Measurements from ENCODE around the gene TMEM41A.

TMEM41A gene

DNA sequence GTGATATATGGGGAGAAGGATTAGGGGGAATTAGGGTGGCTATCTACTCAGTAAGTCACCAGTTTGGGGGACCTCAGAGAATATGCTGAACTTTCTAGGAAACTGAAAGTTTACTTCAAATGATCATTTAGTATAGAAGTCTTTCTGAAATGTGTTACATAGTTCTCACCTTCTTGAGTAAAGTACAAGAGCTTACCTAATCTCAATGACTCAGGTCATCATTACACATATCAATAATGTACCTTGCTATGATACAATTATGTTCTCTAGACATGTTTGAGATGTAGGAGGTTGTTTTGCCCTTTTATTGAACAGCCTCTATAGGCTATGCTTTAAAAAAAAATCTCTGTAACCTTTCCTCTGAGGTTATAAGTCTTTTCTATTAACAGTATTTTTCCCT is 50.7 kb downstream of the TMEM41A start:
- Histone ChIP-seq H3K36me3 (replicated peaks; ENCODE audit: low read depth, low read length) (no peaks in the 10 kb centered on the region), H3K27me3 (ENCODE audit: low read depth, low read length) (no peaks in the 10 kb centered on the region)

DNA sequence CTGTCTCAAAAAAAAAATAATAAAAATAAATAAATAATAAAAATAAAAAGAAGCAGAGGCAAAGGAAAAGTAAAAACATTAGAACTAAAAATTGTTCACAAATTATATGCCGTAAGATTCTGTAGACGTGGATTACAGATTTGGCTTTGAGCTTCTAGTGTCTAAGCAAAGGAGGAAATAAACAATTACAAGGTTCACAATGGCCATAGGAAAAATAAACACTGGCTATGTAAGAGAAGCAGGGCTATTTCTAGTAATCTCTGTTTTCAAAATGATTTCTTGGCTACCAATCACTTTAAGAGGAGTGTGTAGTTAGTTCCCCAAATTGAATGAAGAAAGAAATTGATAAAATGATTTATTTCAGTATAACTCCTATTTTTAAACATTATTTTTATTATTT is 54.5 kb downstream of the TMEM41A start:
- Histone ChIP-seq H3K79me2 (ENCODE audit: low read length) (no peaks in the 10 kb centered on the region), H3K4me1 (ENCODE audit: low read length) (no peaks in the 10 kb centered on the region), H2AFZ (ENCODE audit: low read depth, low read length) (no peak overlapping the region), H3K27ac (ENCODE audit: low read length) (no peak overlapping the region), H3K4me2 (ENCODE audit: low read length) (no peak overlapping the region), H3K4me3 (ENCODE audit: low read length) (no peak overlapping the region), H3K27me3 (ENCODE audit: low read depth, low read length) (peaks cover 5% of the 10 kb centered on the region; the same call in 1 of the 2 replicates), H3K9ac (ENCODE audit: low read length) (no peak overlapping the region), H3K36me3 (replicated peaks; ENCODE audit: low read depth, low read length) (no peaks in the 10 kb centered on the region), H4K20me1 (ENCODE audit: insufficient read depth, low read length) (no peaks in the 10 kb centered on the region), H3K9me3 (ENCODE audit: insufficient read depth, low read length) (no peaks in the 10 kb centered on the region)
- TF ChIP-seq, protein P1, sequence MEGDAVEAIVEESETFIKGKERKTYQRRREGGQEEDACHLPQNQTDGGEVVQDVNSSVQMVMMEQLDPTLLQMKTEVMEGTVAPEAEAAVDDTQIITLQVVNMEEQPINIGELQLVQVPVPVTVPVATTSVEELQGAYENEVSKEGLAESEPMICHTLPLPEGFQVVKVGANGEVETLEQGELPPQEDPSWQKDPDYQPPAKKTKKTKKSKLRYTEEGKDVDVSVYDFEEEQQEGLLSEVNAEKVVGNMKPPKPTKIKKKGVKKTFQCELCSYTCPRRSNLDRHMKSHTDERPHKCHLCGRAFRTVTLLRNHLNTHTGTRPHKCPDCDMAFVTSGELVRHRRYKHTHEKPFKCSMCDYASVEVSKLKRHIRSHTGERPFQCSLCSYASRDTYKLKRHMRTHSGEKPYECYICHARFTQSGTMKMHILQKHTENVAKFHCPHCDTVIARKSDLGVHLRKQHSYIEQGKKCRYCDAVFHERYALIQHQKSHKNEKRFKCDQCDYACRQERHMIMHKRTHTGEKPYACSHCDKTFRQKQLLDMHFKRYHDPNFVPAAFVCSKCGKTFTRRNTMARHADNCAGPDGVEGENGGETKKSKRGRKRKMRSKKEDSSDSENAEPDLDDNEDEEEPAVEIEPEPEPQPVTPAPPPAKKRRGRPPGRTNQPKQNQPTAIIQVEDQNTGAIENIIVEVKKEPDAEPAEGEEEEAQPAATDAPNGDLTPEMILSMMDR (IDR thresholded peaks at IDR 0.05; ENCODE audit: low read depth, low read length) = no peak
- no peak for TF ChIP-seq EZH2phosphoT487 (IDR thresholded peaks at IDR 0.05; ENCODE audit: low read depth)

More for the DNA sequence above, 50.7 kb downstream of the TMEM41A start:
- Histone ChIP-seq H3K4me3 (ENCODE audit: low read length) (no peak overlapping the region), H3K9ac (ENCODE audit: low read length) (no peak overlapping the region), H2AFZ (ENCODE audit: low read depth, low read length) (no peak overlapping the region), H3K79me2 (ENCODE audit: low read length) (no peaks in the 10 kb centered on the region), H3K9me3 (ENCODE audit: insufficient read depth, low read length) (no peaks in the 10 kb centered on the region), H4K20me1 (ENCODE audit: insufficient read depth, low read length) (no peaks in the 10 kb centered on the region), H3K4me1 (ENCODE audit: low read length) (no peaks in the 10 kb centered on the region), H3K4me2 (ENCODE audit: low read length) (no peak overlapping the region), H3K27ac (ENCODE audit: low read length) (no peak overlapping the region)
- TF ChIP-seq EZH2phosphoT487 (IDR thresholded peaks at IDR 0.05; ENCODE audit: low read depth) = no peak
- TF ChIP-seq, protein P1 (IDR thresholded peaks at IDR 0.05; ENCODE audit: low read depth, low read length) = no peak

DNA sequence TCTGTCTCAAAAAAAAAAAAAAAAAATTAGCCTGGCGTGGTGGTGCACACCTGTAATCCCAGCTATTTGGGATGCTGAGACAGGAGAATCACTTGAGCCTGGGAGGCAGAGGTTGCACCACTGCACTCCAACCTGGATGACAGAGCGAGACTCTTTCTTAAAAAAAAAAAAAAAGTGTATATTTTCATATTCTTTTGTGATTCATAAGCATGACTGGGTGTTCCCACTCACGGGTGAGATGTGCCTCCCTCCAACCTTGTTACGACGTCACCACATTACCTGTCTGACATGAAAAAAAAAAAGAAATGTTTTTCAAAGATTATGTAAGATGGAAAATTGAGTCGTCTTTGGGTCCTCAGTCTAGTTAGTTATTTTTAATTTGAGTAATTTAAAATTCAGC is 56.8 kb downstream of the TMEM41A start:
- H3K9me3 ChIP-seq (ENCODE audit: insufficient read depth, low read length) = no peaks in the 10 kb centered on the region
- H3K27ac ChIP-seq (ENCODE audit: low read length) = no peak overlapping the region
- no peaks in the 10 kb centered on the region for H3K4me1 ChIP-seq (ENCODE audit: low read length)
- H2AFZ ChIP-seq (ENCODE audit: low read depth, low read length) = no peak overlapping the region
- H3K9ac ChIP-seq (ENCODE audit: low read length) = no peak overlapping the region
- H3K36me3 ChIP-seq (replicated peaks; ENCODE audit: low read depth, low read length) = no peaks in the 10 kb centered on the region
- H3K79me2 ChIP-seq (ENCODE audit: low read length) = no peaks in the 10 kb centered on the region
- H3K27me3 ChIP-seq (ENCODE audit: low read depth, low read length) = peaks cover 5% of the 10 kb centered on the region; the same call in 1 of the 2 replicates
- no peak overlapping the region for H3K4me2 ChIP-seq (ENCODE audit: low read length)
- TF ChIP-seq, protein P1 (IDR thresholded peaks at IDR 0.05; ENCODE audit: low read depth, low read length) = no peak
- no peak for TF ChIP-seq EZH2phosphoT487 (IDR thresholded peaks at IDR 0.05; ENCODE audit: low read depth)
- no peak overlapping the region for H3K4me3 ChIP-seq (ENCODE audit: low read length)
- H4K20me1 ChIP-seq (ENCODE audit: insufficient read depth, low read length) = no peaks in the 10 kb centered on the region

DNA sequence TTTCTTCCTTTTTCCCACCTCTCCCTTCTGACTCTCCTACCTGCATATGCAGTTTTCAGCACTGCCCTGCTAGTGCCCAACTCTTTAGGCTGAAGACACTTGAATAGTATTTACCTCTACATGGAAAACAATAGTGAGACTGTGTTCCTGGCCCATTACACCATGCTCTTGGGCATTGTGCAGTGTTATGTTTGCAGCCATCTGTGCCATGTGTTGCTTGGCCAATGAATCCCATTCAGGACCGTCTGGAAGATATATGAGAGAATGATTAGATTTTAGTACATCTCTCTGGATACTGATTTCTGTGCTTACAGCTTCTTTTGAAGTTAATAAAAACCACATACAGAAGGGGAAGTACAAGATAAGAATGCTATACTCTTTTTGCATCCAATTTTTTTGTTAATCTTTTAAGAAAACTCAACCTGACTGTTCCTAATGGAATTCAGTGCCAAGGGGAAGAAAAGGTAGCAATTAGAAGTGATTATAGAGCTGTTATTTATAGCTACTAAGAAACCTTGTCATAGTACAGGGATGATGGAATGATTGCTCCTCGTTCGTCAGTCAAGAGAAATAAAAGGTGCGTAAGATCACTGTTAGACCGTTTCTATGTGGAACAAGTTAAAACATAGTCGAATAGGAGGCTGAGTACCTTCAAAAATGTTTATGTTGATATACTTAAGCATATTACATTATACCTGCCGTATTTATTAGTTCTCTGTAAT is 58.9 kb downstream of the TMEM41A start:
- no peaks in the 10 kb centered on the region for H3K4me1 ChIP-seq (ENCODE audit: low read length)
- H4K20me1 ChIP-seq (ENCODE audit: insufficient read depth, low read length) = no peaks in the 10 kb centered on the region
- no peaks in the 10 kb centered on the region for H3K9me3 ChIP-seq (ENCODE audit: insufficient read depth, low read length)
- no peak overlapping the region for H3K27ac ChIP-seq (ENCODE audit: low read length)
- no peaks in the 10 kb centered on the region for H3K36me3 ChIP-seq (replicated peaks; ENCODE audit: low read depth, low read length)
- H3K79me2 ChIP-seq (ENCODE audit: low read length) = no peaks in the 10 kb centered on the region
- no peak overlapping the region for H3K4me3 ChIP-seq (ENCODE audit: low read length)
- peaks cover 5% of the 10 kb centered on the region; the same call in 1 of the 2 replicates for H3K27me3 ChIP-seq (ENCODE audit: low read depth, low read length)
- H3K9ac ChIP-seq (ENCODE audit: low read length) = no peak overlapping the region
- no peak for TF ChIP-seq EZH2phosphoT487 (IDR thresholded peaks at IDR 0.05; ENCODE audit: low read depth)
- TF ChIP-seq, protein P1 (IDR thresholded peaks at IDR 0.05; ENCODE audit: low read depth, low read length) = no peak
- H3K4me2 ChIP-seq (ENCODE audit: low read length) = no peak overlapping the region
- H2AFZ ChIP-seq (ENCODE audit: low read depth, low read length) = no peak overlapping the region

All from OCI-LY3 (cell line).